HG03045 (cell line): Measurements from ENCODE around the gene ZNF207.
"Not testable (repeated sequence)": the region's sequence is repeated elsewhere in the genome, so short reads cannot be mapped to it uniquely, and the experiment has no call there.

Source experiments
- ATAC-seq: cut with Tn5 transposase; IDR thresholded peaks from one replicate; pipeline ENCODE4 v1.9.1; 2021; ENCODE audit warnings: mild to moderate bottlenecking, moderate library complexity; ENCODE audit not compliant: unreplicated experiment

ZNF207 gene

GRCh38 chr17:32385121-32385520 is 35.2 kb downstream of the ZNF207 start:
- no peak for ATAC-seq

- ATAC-seq = no peak
Observed at GRCh38 chr17:32385971-32386370, 36.0 kb downstream of the ZNF207 start.

GRCh38 chr17:32386844-32387243 is 36.9 kb downstream of the ZNF207 start:
- no peak for ATAC-seq

- not testable (repeated sequence) for ATAC-seq
Observed at GRCh38 chr17:32388128-32388527, 38.2 kb downstream of the ZNF207 start.

- ATAC-seq = no peak
Observed at GRCh38 chr17:32388613-32389459, 38.9 kb downstream of the ZNF207 start.

GRCh38 chr17:32393904-32394303 is 43.9 kb downstream of the ZNF207 start:
- ATAC-seq = no peak

- ATAC-seq = no peak
Observed at GRCh38 chr17:32396343-32396742, 46.4 kb downstream of the ZNF207 start.

GRCh38 chr17:32398946-32399345 is 49.0 kb downstream of the ZNF207 start:
- no peak for ATAC-seq

- not testable (repeated sequence) for ATAC-seq
Observed at GRCh38 chr17:32410085-32410484, 60.1 kb downstream of the ZNF207 start.

- no peak for ATAC-seq
Observed at GRCh38 chr17:32426894-32427293, 76.9 kb downstream of the ZNF207 start.

- no peak for ATAC-seq
Observed at GRCh38 chr17:32429598-32429997, 79.6 kb downstream of the ZNF207 start.
